Smooth muscle cell of the brain vasculature (primary cell): Measurements from ENCODE around the gene TSPAN15.
"Not testable (repeated sequence)": the region's sequence is repeated elsewhere in the genome, so short reads cannot be mapped to it uniquely, and the experiment has no call there.

Experiments
- DNase-seq: peaks from one replicate; pipeline ENCODE4 v3.0.0-alpha.2; 2012; ENCODE audit warnings: low read depth, low spot score

Gene TSPAN15

GRCh38 chr10:69503001-69503895, 52.0 kb downstream of the TSPAN15 start:
- no peak for DNase-seq

GRCh38 chr10:69503896-69504265, 52.6 kb downstream of the TSPAN15 start:
- no peak for DNase-seq

DNA sequence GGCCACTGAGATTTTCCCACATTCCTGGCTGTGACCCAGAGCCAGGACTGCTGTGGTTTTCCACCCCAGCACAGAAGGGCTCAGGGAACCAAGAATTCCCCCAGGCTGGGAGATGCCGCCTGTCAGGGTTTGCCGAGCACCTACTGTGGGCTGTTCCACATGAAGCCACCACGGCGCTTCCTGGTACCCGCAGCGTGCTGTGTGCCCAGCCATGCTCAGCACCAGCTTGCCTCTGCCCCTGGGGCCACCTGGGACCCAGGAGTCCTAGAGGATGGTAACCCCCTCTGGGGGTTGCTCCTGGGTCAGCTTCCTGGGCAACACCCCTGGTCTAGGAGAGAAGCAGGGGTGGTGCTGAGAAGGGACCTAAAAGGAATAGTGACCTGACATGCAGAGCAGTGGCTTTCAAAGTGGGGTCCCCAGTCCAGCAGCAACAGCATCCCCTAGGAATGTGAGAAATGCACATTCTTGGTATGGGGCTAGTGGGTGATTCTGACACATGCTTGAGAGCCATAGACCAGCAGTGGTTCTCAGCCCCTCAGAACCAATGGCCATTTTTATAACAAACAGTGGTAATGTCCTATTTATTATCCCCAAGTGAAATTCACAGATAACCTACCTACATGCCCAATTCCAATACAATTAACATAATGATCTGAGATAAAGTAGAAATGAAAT, 53.4 kb downstream of the TSPAN15 start:
- DNase-seq = no peak

DNA sequence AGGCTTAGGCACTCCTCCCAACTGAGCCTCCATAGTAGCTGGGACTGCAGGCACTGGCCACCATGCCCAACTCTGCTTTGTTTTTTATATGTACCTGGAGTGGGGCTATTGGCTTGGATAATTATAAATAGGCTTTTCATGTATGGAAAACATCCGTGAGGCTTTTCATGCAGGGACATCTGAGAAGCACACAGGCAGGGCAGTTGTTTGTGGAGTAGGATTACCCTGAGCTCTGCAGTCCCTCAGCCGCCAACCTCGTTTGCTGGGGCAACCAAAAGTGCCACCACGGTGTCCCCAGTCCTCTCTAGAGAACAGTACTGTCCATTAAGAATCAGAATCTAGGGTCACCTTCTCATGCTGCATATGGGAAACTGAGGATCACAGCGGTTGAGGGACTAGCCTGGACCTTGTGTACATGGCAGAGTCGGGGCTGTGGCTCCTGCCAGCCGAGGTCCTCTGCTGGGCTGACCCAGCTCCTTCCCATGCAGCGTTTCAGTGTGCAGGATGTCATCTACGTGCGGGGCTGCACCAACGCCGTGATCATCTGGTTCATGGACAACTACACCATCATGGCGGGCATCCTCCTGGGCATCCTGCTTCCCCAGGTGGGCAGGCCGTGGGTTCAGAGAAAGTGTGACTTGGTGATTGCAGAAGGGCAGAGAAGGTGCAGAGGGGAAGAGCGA, 54.5 kb downstream of the TSPAN15 start:
- no peak for DNase-seq

DNA sequence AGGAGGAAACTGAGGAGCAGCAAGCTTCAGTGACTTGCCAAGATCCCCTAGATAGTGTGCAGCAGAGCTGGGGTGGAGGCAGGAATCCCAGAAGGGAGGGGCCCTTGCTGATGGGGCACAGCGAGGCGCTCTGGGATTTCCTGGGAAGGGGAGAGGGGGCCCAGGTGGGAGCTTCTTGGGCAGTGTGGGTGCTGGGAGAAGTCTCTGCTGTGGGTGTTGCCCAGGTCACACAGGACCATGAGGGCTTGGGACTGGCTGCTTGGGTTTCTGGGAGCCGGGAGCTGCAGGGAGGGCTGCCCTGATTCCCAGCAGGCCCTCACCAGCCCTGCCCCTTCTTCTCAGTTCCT, 55.2 kb downstream of the TSPAN15 start:
- no peak for DNase-seq

- DNase-seq = no peak
Measured at GRCh38 chr10:69506834-69507713, 55.8 kb downstream of the TSPAN15 start.

DNA sequence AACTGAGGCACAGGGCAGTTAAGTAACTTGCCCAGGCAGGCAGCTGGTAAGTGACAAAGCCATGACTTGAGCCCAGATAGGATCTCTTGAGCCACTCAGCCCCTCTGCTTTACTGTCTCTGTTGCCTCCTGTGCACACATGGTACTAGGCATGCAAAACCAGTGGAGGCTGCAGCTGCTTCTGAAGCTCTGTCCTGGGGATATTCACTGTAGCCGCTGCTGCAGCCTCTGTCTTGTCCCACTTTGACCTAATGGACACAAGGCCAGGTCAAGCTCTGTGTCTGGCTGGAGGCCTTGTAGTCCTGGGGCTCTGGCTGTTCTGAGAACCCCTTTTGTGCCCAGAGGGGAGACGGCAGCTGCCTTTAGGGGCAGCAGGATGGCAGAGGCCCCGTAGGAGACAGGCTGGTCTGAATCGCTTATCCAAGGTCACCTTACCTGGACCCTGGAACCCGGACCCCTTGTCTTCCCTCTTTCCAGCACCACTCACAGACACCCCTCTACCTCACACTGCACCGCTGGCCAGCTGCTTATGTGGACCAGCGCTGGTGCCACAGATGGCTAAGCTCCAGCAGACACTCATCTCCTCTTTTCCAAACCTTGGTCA, 57.6 kb downstream of the TSPAN15 start:
- no peak for DNase-seq

DNA sequence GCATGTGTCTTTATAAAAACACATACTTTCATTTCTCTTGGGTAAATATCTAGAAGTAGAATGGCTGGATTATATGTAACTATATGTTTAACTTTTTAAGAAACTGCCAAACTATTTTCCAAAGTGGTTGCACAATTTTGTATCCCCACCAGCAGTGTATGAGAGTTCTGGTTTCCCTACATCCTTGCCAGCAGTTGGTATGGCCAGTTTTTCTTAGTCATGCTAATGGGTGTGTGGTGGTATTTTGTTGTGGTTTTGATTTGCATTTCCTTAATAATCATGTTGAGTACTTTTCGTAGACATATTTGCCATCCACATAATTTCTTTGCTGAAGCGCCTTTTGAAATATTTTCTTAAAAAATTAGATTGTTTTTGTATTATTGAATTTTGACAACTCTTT, 61.6 kb downstream of the TSPAN15 start:
- no peak for DNase-seq

DNA sequence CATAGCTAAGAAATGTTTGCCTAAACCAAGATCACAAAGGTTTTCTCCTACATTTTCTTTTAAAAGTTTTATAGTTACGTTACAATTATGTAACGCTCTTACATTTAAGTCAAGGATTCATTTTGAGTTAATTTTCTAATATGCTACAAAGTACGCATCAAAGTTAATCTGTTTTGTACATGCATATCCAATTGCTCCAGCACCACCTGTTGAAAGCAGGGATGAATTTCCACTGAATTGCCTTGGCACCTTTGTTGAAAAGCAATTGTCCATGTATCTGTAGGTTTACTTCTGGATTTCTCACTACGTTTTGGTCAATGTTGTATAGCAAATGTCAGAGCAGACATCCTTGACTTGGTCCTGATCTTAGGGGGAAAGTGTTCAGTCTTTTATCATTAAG, 62.4 kb downstream of the TSPAN15 start:
- no peak for DNase-seq

DNA sequence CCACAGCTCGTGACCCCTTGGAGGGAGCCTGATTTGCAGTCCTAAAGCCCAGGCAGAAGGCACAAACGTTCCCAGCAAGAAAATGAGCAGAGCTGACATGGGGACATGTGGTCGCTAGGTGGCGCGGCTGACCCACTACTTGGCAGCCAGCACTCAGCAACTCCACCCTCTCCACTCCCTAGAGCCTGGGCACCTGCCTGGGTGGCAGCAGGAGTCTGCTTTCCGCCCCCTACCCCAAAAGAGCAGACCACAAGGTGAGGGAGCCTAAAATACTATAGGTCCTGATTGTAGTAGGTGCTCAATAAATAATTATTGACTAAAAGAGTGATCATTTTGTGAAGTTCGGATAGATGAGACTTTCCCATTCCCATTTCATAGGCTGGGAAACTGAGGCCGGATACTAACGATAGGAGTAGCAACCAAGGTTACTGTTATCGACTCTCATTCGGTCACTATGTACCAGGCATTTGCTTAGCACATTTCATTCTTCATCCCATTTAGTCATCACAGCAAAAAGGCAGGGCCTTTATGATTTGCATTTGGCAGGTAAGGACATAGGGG, 64.5 kb downstream of the TSPAN15 start:
- peak; percentile 33 for DNase-seq

DNA sequence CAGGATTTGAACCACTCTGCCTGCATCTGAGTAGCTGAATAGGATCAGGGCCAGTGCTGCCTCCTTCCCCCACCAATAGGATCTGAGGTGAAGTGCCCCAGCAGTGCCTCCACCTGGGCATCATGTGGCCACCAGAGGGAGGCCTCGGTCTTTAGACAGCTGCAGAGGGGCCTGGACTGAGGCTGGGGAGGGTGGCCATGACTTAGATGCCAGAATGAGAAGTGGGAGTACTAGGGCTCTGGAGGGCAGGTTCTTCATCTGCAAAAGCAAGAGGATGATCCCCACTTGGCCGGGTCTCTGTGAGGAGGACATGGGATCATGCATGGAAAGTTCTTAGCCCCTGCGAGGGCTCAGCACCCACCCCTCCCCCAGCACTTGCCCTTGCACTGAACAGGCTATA, 65.1 kb downstream of the TSPAN15 start:
- DNase-seq = no peak

DNA sequence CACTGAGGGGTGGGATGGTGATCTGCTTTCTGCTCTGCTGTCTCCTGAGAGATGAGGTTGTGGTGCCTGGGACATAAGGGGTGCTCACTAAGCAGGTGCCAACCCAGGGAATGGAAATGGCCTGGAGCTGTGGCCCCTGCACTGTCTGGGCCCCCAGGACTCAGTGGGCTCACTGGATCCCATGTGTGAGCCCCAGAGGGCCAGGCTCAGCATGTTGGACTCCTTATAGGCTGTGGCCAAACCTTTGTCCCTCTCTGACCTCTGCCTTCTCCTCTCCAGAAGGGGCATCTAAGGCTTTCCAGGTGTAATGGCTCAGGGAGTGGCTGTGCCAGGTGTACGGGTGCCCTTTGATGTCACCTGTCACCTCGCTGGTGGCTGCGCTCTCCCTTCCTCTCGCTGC, 65.5 kb downstream of the TSPAN15 start:
- DNase-seq = no peak

- DNase-seq = no peak
Measured at GRCh38 chr10:69517271-69517848, 66.1 kb downstream of the TSPAN15 start.

DNA sequence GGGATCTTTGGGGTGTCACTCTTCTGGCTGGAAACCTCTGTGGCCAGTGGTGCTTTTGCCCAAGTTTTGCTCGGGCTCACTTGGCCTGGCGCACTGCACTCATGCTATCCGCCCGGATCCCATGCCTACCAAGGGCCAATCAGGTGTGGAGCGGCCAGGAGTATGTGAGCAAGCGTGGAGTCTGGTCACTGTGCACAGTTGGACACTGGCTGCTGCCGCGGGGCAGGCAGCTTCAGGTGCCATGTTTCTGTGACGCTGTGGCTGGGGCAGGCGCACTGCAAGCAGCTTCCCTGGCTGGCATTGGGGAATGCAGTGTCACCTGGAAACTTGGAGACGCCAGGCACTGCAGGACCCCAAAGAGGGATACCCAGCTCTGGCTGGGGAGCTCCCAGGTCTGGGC, 76.7 kb downstream of the TSPAN15 start:
- no peak for DNase-seq

GRCh38 chr10:69533658-69534057, 82.4 kb downstream of the TSPAN15 start:
- DNase-seq = no peak

GRCh38 chr10:69536521-69536920, 85.3 kb downstream of the TSPAN15 start:
- DNase-seq = not testable (repeated sequence)

- DNase-seq = no peak
Measured at GRCh38 chr10:69537449-69537848, 86.2 kb downstream of the TSPAN15 start.

DNA sequence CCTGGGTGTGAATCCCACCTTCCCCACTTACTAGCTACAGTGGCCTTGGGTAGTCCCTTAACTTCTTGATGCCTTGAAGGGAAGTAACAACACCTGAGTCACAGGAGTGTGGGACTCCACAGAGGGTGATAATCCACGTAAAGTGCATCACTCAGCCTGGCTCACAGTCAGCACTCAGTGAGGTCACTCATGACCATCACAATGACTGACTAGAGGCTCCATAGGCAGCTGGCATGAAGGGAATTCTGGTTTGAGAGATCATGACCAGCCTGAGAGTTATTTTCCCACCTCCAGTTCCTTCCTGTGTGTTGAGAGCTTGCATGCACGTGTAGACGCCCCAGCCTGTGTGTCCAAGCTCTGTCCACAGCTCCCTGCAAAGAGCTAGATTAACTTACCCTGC, 87.2 kb downstream of the TSPAN15 start:
- DNase-seq = no peak

GRCh38 chr10:69541463-69541862, 90.2 kb downstream of the TSPAN15 start:
- DNase-seq = no peak

- DNase-seq = no peak
Measured at GRCh38 chr10:69549959-69550358, 98.7 kb downstream of the TSPAN15 start.

- DNase-seq = no peak
Measured at GRCh38 chr10:69552268-69552667, 101.0 kb downstream of the TSPAN15 start.
